Uterus (tissue), 4 donors: ENCODE data around the gene EXOC4. TPM values are rescaled to one million over a fixed set of nuclear protein-coding genes. Genes with fewer than 3 reads are reported as not detected.

ENCODE experiments used
- DNase-seq, 2 donors: peaks; one replicate each; pipeline ENCODE4 v3.0.0-alpha.2; 2019 to 2020
- H3K27ac ChIP-seq, 2 donors: fragments of 200-600 bp; sonication (generic); 1 replicate in 1 of 2; 2 replicates in 1 of 2; pipeline ENCODE4 v1.5.1; 2016 to 2018
- H3K27me3 ChIP-seq, 2 donors: fragments of 200-600 bp; sonication (generic); one replicate each; pipeline ENCODE4 v1.5.1; 2018 to 2019; ENCODE audit warnings: control low read depth in 1 of 2
- H3K36me3 ChIP-seq, 2 donors: fragments of 200-600 bp; sonication (generic); one replicate each; pipeline ENCODE4 v1.5.1; 2019; ENCODE audit warnings: control low read depth in 1 of 2
- H3K4me1 ChIP-seq, 2 donors: fragments of 200-600 bp; sonication (generic); one replicate each; pipeline ENCODE4 v1.5.1; 2018 to 2019; ENCODE audit warnings: control low read depth in 1 of 2
- H3K4me3 ChIP-seq, 2 donors: fragments of 200-600 bp; sonication (generic); 1 replicate in 1 of 2; 2 replicates in 1 of 2; pipeline ENCODE4 v1.5.1; 2018 to 2019; ENCODE audit warnings: mild to moderate bottlenecking in 1 of 2
- H3K9me3 ChIP-seq, 2 donors: fragments of 200-600 bp; sonication (generic); one replicate each; pipeline ENCODE4 v1.5.1; 2019; ENCODE audit warnings: control low read depth in 1 of 2
- POLR2A ChIP-seq, 2 donors: fragments of 450-650 bp; IDR thresholded peaks; one replicate each; pipeline ENCODE4 v1.6.1; 2016; ENCODE audit warnings: antibody characterized with exemption in 2 of 2, mild to moderate bottlenecking in 1 of 2, moderate library complexity in 1 of 2
- intact Hi-C: fragments of 100-400 bp; cut with DNase I; formaldehyde crosslinking; loops from one replicate; pipeline ENCODE4 v1.15.1; 2023; ENCODE audit warnings: low total_unique reads
- total RNA-seq, 4 donors: library from RNA; depleted of rRNA in 3 of 4; stranded (reverse); fragments of >200 nt in 3 of 4; gene quantifications; one replicate each; pipeline versions ENCODE4 v1.1.0 to v1.2.4, GENCODE V29; 2014 to 2023
- TF ChIP-seq, protein P1 (sequence below), 4 experiments: fragments of 200-600 bp in 2 of 4; fragments of 450-650 bp in 2 of 4; sonication (generic) in 2 of 4; IDR thresholded peaks; one replicate each; pipeline ENCODE4 v1.5.1; 2016 to 2019; ENCODE audit warnings: antibody characterized with exemption in 4 of 4, mild to moderate bottlenecking in 2 of 4, moderate library complexity in 1 of 4
- donor health status: DM: yes; HTN: yes; CAD: no.

Gene EXOC4
- total RNA-seq, 4 donors from 2014 or later, result 27.2 to 126 (median 65.4) TPM

DNA sequence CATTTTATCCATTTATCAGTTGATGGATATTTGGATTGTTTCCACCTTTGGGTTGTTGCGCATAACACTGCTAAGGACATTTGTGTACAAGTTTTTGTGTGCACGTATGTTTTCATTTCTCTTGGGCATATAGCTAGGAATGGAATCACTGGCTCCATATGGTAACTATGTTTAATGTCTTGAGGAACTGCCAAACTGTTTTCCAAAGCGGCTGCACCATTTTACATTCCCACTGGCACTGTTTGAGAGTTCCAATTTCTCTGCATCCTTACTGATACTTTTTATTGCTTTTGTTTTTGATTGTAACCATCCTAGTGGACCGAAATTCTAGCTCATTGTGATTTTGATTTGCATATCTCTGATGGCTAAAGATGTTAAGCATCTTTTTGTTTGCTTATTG is 118.7 kb downstream of the EXOC4 start:
- Histone ChIP-seq H3K9me3 (no peaks in the 10 kb centered on the region), H3K27ac (no peak overlapping the region), H3K36me3 (no peaks in the 10 kb centered on the region), H3K27me3 (no peaks in the 10 kb centered on the region), H3K4me1 (no peaks in the 10 kb centered on the region), H3K4me3 (no peak overlapping the region)
- DNase-seq, result no peak
- TF ChIP-seq POLR2A (IDR thresholded peaks at IDR 0.05), result no peak
- TF ChIP-seq, protein P1, sequence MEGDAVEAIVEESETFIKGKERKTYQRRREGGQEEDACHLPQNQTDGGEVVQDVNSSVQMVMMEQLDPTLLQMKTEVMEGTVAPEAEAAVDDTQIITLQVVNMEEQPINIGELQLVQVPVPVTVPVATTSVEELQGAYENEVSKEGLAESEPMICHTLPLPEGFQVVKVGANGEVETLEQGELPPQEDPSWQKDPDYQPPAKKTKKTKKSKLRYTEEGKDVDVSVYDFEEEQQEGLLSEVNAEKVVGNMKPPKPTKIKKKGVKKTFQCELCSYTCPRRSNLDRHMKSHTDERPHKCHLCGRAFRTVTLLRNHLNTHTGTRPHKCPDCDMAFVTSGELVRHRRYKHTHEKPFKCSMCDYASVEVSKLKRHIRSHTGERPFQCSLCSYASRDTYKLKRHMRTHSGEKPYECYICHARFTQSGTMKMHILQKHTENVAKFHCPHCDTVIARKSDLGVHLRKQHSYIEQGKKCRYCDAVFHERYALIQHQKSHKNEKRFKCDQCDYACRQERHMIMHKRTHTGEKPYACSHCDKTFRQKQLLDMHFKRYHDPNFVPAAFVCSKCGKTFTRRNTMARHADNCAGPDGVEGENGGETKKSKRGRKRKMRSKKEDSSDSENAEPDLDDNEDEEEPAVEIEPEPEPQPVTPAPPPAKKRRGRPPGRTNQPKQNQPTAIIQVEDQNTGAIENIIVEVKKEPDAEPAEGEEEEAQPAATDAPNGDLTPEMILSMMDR (IDR thresholded peaks at IDR 0.05), result no peak
- intact Hi-C loops, result no loop called here

DNA sequence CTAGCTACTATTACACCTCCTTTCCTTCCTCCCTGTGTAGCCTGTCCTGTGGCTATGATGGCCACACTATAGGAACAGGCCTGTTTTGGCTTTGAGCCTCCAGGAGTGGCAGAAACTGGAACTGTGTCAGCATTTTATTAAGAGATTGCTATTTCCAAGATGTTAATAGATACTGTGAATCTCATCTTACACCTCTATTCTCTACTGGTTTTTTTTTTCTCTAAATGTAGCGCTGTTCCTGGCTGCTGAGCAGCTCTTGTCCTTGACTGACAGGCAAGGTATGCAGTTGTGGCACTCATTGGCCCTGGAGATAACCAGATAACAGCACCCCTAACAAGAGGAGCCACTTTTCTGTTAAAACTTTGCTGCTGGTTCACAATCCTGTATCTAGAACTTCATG is 119.5 kb downstream of the EXOC4 start:
- intact Hi-C loops, result no loop called here
- H3K36me3 ChIP-seq, result no peaks in the 10 kb centered on the region
- no peak overlapping the region for H3K27ac ChIP-seq
- TF ChIP-seq, protein P1 (IDR thresholded peaks at IDR 0.05), result no peak
- TF ChIP-seq POLR2A (IDR thresholded peaks at IDR 0.05), result no peak
- DNase-seq, result no peak
- no peaks in the 10 kb centered on the region for H3K9me3 ChIP-seq
- no peak overlapping the region for H3K4me3 ChIP-seq
- no peaks in the 10 kb centered on the region for H3K27me3 ChIP-seq
- H3K4me1 ChIP-seq, result no peaks in the 10 kb centered on the region

DNA sequence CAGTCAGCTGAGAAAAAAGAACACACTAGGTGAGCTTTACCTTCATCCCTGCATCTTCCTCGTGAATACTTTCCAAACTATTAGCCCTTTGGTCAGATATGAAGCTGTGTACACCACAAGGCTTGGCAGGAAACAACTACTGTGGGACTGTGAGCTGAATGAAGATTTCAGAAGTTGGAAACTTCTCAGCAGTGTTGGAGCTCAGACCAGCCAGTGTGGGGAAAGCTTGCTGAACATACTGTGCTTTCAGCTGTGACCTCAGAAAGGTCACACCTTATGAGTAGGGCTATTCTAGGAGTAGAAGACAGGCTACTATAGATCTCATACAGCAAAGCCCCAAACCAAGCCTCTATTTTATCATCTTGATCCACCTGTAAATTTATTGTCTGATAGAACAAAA is 123.6 kb downstream of the EXOC4 start:
- no peak for DNase-seq
- H3K36me3 ChIP-seq, result no peaks in the 10 kb centered on the region
- no peak overlapping the region for H3K27ac ChIP-seq
- intact Hi-C loops, result no loop called here
- no peak overlapping the region for H3K4me3 ChIP-seq
- H3K4me1 ChIP-seq, result no peaks in the 10 kb centered on the region
- H3K27me3 ChIP-seq, result no peaks in the 10 kb centered on the region
- no peaks in the 10 kb centered on the region for H3K9me3 ChIP-seq
- TF ChIP-seq, protein P1 (IDR thresholded peaks at IDR 0.05), result no peak

DNA sequence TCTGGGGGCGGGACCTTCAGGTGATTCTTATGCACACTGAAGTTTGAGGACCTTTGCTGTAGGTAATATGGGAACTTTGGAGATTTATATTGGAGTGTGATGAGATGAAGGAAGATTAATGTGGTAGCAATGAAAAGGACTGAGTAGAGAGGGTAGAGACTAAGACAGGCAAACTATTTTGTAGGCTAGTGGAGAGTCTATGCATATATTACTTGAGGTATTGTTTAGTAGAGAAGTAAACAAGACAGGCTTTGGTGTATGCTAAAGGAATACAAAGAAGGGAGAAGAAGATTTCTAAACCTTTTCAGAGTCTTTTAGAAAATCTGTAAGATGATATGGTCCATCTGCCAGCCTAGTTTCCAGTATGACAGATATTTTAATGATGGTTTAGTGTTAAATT is 129.1 kb downstream of the EXOC4 start:
- no peak overlapping the region for H3K4me3 ChIP-seq
- TF ChIP-seq POLR2A (IDR thresholded peaks at IDR 0.05), result no peak
- TF ChIP-seq, protein P1 (IDR thresholded peaks at IDR 0.05), result no peak
- no peak for DNase-seq
- no peaks in the 10 kb centered on the region for H3K36me3 ChIP-seq
- no peaks in the 10 kb centered on the region for H3K9me3 ChIP-seq
- intact Hi-C loops, result no loop called here
- no peaks in the 10 kb centered on the region for H3K4me1 ChIP-seq
- H3K27me3 ChIP-seq, result no peaks in the 10 kb centered on the region
- H3K27ac ChIP-seq, result no peak overlapping the region

DNA sequence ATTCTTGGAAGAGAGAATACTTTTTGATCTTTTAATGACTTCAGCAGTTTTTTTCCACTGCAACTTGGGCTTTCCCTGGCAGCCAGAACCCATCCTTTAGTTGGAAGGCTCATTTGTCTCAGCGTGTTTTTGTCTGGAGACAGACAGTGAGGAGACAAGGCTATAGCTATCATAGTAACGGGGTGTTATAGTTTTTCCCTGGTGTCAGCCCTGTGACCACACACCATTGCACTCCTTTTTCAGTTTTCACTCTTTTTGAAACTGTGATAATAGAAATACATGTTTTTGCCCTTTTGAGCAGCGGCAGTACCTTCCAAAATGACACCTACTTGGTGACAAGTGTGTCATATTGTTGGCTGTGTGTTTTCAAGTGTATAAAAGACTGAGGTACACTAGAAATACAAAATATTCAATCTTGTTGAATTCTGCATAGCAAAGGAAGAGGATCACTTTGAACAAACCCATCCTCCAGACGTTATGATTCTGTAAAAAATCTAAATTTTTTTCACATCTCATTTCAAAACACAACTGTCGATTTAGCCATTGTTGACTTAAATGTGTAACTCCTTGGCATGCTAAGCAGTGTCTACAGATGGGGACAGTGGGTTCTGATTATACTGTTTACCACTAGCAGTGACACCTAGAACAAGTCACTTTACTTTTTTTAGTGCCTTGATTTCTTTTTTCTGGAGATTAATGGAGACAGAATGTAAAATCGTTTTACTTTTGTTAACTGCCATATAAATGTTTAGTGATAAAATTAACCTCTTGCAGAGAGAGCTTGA is 130.1 kb downstream of the EXOC4 start:
- DNase-seq, result no peak
- intact Hi-C loops, result no loop called here
- no peak for TF ChIP-seq POLR2A (IDR thresholded peaks at IDR 0.05)
- TF ChIP-seq, protein P1 (IDR thresholded peaks at IDR 0.05), result no peak
- H3K4me1 ChIP-seq, result no peaks in the 10 kb centered on the region
- H3K4me3 ChIP-seq, result no peak overlapping the region
- H3K27ac ChIP-seq, result no peak overlapping the region
- H3K36me3 ChIP-seq, result no peaks in the 10 kb centered on the region
- H3K27me3 ChIP-seq, result no peaks in the 10 kb centered on the region
- H3K9me3 ChIP-seq, result no peaks in the 10 kb centered on the region
